Kidney (tissue), 14 donors: ENCODE results near the gene C1QTNF9B. TPM values are rescaled to one million over a fixed set of nuclear protein-coding genes. Genes with fewer than 3 reads are reported as not detected.

Source experiments
- DNase-seq, 5 donors: peaks; one replicate each; pipeline ENCODE4 v3.0.0-alpha.2; 2013 to 2020
- FAIRE-seq: peaks from 2 replicates; lab custom pipeline; 2012; peaks lifted over from hg19 to GRCh38; lab: Jason Lieb, UNC
- H3K27ac ChIP-seq, 2 donors: one replicate each; pipeline ENCODE4 v1.7.0; 2013; ENCODE audit warnings: low read depth in 2 of 2, low read length in 2 of 2, inconsistent platforms in 1 of 2
- H3K27me3 ChIP-seq: one replicate; pipeline ENCODE4 v1.7.1; 2013; ENCODE audit warnings: low read length, inconsistent platforms; ENCODE audit not compliant: control insufficient read depth, insufficient read depth
- H3K36me3 ChIP-seq, 3 donors: one replicate each; pipeline versions ENCODE4 v1.7.0 to v1.7.1; 2013; ENCODE audit warnings: low read length in 3 of 3, control low read depth in 1 of 3, inconsistent platforms in 1 of 3; ENCODE audit not compliant: insufficient read depth in 3 of 3, control insufficient read depth in 2 of 3
- H3K4me1 ChIP-seq, 3 donors: one replicate each; pipeline versions ENCODE4 v1.7.0 to v1.7.1; 2013; ENCODE audit warnings: low read length in 3 of 3, inconsistent platforms in 1 of 3, low read depth in 1 of 3; ENCODE audit not compliant: control insufficient read depth in 2 of 3, insufficient read depth in 2 of 3
- H3K4me3 ChIP-seq, 3 donors: one replicate each; pipeline versions ENCODE4 v1.7.0 to v1.8.1; 2013; ENCODE audit warnings: low read length in 3 of 3, control low read depth in 1 of 3, inconsistent platforms in 1 of 3
- H3K9ac ChIP-seq, 3 donors: one replicate each; pipeline versions ENCODE4 v1.7.0 to v1.7.1; 2013; ENCODE audit warnings: low read length in 3 of 3, control low read depth in 1 of 3, inconsistent platforms in 1 of 3
- H3K9me3 ChIP-seq, 3 donors: one replicate each; pipeline versions ENCODE4 v1.7.0 to v1.7.1; 2013; ENCODE audit warnings: low read length in 3 of 3, control low read depth in 1 of 3, inconsistent platforms in 1 of 3; ENCODE audit not compliant: control insufficient read depth in 2 of 3, insufficient read depth in 1 of 3
- CTCF ChIP-seq: IDR thresholded peaks from 3 replicates; pipeline ENCODE4 v1.5.1; 2012; ENCODE audit warnings: mild to moderate bottlenecking, moderate library complexity, borderline replicate concordance; ENCODE audit not compliant: insufficient read depth; ENCODE audit errors: extremely low read depth
- intact Hi-C: fragments of 100-400 bp; cut with DNase I; formaldehyde crosslinking; loops from one replicate; pipeline ENCODE4 v1.11.1; 2022
- polyA plus RNA-seq: library from polyadenylated mRNA; stranded (reverse); fragments of 350-450 nt; fragmentation: Illumina TruSeq; extraction: RNeasy Lipid Tissue Mini Kit (QIAGEN cat#74804); gene quantifications from one replicate; pipeline ENCODE4 v1.2.3, GENCODE V29; 2014; ENCODE audit warnings: low read depth, low replicate concordance; ENCODE audit not compliant: insufficient read depth
- total RNA-seq: library from RNA; stranded (reverse); fragmentation: NEBNext Ultra II Directional; extraction: Animal tissue kit (Norgen Biotek cat#: 25700); gene quantifications from one replicate; pipeline ENCODE4 v1.2.1, GENCODE V29; 2021
- donor health status: control.
- donor health status: control.
- donor health status: control.
- donor health status: control.
- donor health status: control.
- donor health status: DM: yes; HTN: yes; CAD: no.
- donor health status: Normal renal cell carcinoma (clear cell type).

C1QTNF9B gene
- total and polyA plus RNA-seq, 2 donors from 2014 or later: not detected

GRCh38 chr13:23856008-23856750, 41.1 kb downstream of the C1QTNF9B start:
- Histone ChIP-seq H3K36me3 (peaks cover 0 to 3% (median 0%) of the 10 kb centered on the region in 3 donors), H3K9ac (no peak overlapping the region), H3K4me3 (no peak overlapping the region), H3K27ac (no peak overlapping the region), H3K4me1 (no peaks in the 10 kb centered on the region), H3K9me3 (no peaks in the 10 kb centered on the region), H3K27me3 (no peaks in the 10 kb centered on the region)
- no peak for FAIRE-seq
- no peak for TF ChIP-seq CTCF
- DNase-seq: no peak
- intact Hi-C loops: no loop called here

GRCh38 chr13:23855360-23855759, 41.9 kb downstream of the C1QTNF9B start:
- FAIRE-seq (no peak), DNase-seq (no peak)
- Histone ChIP-seq H3K36me3 (peaks cover 0 to 3% (median 0%) of the 10 kb centered on the region in 3 donors), H3K9me3 (no peaks in the 10 kb centered on the region), H3K27me3 (no peaks in the 10 kb centered on the region), H3K4me3 (no peak overlapping the region), H3K4me1 (no peaks in the 10 kb centered on the region), H3K9ac (no peak overlapping the region), H3K27ac (no peak overlapping the region)
- intact Hi-C loops: no loop called here
- no peak for TF ChIP-seq CTCF

- Histone ChIP-seq H3K27ac (no peak overlapping the region), H3K9me3 (no peaks in the 10 kb centered on the region), H3K4me3 (no peak overlapping the region), H3K27me3 (no peaks in the 10 kb centered on the region), H3K9ac (no peak overlapping the region), H3K36me3 (peaks cover 0 to 3% (median 0%) of the 10 kb centered on the region in 3 donors), H3K4me1 (no peaks in the 10 kb centered on the region)
- DNase-seq (no peak), FAIRE-seq (no peak)
- intact Hi-C loops: no loop called here
- TF ChIP-seq CTCF: no peak
These were observed 45.0 kb downstream of the C1QTNF9B start for GRCh38 chr13:23852351-23852750.
